Prostate gland (tissue), 2 donors: ENCODE data around the gene ABCG1.

Experiments
- CTCF ChIP-seq, 4 experiments: fragments of 200-600 bp in 2 of 4; fragments of 450-650 bp in 2 of 4; sonication (generic) in 2 of 4; IDR thresholded peaks; 1 replicate in 3 of 4; 2 replicates in 1 of 4; pipeline ENCODE4 v1.5.1; 2016 to 2019; ENCODE audit warnings: antibody characterized with exemption in 4 of 4, mild to moderate bottlenecking in 2 of 4, moderate library complexity in 2 of 4
- POLR2A ChIP-seq: fragments of 450-650 bp; IDR thresholded peaks from one replicate; pipeline ENCODE4 v1.6.1; 2016; ENCODE audit warnings: antibody characterized with exemption, mild to moderate bottlenecking

DNA sequence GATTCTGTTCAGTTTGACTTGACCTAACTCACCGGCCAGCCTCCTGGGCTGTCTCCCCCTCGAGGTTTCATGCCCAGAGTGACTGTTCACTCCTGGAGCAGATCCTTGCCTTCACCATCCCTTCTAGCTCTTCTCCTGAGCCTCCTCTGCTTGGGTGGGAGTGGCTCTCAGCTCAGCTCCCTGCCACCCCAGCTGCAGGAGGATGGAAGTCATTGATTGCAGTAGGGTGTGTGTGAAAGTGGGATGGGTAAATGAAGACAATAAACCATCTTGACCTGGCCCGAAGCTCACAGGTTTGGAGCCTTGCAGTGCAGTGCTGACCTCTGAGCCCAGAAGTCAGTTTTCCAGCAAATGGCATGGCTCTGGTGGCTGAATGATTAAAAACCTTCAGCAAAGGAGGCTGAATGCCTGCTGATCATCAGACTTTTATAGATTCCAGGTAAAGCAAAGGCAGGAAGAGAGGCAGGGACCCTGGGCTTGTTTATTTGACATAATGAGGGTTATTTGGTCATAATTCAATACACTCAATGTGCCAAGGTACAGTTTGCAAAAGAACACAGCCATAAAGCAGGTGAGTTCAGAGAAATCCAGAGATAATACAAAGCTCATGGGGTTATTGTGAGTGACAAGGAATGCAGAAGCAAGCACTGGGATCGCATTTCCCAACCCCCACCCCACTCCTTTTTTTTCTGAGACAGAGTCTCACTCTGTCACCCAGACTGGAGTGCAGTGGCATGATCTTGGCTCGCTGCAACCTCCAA lies 113.8 kb downstream of the ABCG1 start:
- TF ChIP-seq CTCF (IDR thresholded peaks at IDR 0.05) (no peak), POLR2A (no peak)
